HG03575 (cell line): ENCODE results near the gene IQCC.

Source experiments
- ATAC-seq: cut with Tn5 transposase; IDR thresholded peaks from one replicate; pipeline ENCODE4 v1.9.1; 2021; ENCODE audit not compliant: unreplicated experiment, insufficient number of reproducible peaks, low FRiP score; ENCODE audit errors: extremely low read depth

The IQCC gene

DNA sequence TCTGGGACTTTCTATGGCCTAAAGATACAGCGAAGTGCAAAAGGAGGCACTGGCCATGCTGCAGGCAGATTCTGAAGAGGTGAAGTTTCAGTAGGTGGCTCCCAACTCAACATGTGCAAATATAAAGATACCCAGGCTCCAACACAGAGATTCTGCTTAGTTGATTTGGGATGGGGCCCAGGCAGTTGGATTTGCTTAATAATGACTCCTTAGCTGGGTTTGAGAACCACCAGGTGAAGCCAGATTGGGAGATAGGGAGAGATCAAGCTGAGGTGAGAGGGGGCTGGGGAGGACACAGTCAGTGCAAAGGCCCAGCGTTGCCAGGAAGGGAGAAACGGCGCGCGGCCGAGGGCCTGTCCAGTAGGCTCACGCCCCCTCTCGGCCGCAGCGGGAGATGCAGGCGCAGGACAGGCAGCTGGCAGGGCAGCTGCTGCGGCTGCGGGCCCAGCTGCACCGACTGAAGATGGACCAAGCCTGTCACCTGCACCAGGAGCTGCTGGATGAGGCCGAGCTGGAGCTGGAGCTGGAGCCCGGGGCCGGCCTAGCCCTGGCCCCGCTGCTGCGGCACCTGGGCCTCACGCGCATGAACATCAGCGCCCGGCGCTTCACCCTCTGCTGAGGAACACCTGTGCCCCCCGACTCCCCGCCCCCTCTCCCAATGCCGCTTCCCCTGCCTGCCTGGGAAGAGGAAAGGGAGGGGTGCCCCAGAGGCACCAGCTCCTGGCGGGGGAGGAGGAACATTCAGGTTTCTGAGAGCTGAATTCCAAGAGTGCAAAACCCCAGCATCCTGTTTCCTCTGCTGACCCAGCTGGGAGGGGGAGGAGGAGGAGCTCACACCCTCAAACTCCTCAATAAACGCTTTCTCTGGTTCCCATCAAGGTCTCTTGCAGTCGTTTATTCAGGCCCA is 42.8 kb downstream of the IQCC start:
- no peak for ATAC-seq

DNA sequence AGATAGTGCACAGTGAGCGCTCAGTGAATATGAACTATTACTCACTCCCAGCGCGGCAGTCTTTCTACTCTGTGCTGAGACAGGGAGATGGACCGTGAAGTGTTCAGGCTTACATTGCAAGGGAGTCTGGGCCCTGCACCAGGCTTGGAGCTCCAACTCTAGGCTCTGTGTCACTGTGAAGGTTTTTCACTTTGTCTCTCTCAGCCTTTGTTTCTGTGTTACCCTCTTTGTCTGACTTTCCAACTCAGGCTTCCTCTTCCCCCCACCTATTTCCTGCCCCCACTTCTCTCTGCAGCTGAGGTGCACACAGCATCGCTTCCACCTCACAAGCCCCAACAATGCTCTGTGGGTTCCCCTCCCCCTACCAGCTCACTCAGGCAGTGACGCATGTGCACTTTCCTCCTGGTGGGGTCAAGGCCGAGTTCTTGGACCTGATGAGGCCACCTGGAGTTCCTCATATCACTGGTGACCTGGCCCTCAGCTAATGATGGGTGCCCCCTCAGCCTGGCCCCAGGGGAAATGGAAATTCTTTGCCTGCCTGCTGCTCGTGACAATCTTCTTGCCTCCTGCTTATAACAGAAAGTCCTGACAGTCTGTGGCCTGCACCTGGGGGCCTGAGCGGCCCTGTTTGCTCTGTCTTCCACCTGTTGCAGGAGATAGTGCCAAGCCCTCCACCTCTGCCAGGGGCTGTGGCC is 44.5 kb downstream of the IQCC start:
- ATAC-seq = no peak

DNA sequence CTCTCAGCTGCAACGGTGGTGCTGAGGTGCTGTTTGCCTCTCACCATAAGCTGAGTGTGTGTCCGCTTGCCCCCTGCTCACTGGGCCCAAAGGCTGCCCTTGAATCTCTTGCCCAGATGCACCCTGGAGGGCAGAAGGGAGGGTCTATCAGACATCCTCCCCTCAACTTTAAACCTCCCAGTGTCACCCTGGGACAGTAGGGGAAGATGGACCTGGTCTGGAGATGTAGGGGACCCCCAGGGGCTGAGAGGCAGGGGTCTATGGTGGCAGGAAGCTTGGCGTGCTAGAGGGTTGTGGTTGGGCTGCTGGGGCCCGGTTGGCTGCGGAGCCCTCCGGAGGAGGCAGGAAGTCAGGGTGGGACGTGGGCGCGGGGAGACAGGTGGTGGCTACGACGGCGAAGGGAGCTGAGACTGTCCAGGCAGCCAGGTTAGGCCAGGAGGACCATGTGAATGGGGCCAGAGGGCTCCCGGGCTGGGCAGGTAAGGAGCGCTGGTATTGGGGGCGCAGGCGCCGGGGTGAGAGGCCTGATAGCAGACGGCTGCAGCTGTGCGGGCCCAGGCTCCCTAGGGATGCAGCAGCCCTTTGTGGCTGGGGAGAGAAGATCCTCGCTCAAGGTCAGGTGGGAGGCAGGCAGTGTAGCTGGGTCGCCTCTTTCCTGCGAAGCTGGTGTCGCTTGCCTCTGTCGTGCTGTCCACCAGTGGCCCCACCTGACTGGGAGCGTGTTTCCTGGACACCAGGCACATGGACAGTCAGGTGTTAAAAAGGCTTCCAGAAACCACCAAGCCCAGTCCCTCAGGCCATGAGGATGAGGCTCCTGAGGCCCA is 45.6 kb downstream of the IQCC start, which contains the start of gene LCK:
Gene LCK, plus strand, starts transcription at position 373 of the 824 bp plus-strand sequence. CDS start 23,065 bp downstream, outside the sequence.
- no peak for ATAC-seq

DNA sequence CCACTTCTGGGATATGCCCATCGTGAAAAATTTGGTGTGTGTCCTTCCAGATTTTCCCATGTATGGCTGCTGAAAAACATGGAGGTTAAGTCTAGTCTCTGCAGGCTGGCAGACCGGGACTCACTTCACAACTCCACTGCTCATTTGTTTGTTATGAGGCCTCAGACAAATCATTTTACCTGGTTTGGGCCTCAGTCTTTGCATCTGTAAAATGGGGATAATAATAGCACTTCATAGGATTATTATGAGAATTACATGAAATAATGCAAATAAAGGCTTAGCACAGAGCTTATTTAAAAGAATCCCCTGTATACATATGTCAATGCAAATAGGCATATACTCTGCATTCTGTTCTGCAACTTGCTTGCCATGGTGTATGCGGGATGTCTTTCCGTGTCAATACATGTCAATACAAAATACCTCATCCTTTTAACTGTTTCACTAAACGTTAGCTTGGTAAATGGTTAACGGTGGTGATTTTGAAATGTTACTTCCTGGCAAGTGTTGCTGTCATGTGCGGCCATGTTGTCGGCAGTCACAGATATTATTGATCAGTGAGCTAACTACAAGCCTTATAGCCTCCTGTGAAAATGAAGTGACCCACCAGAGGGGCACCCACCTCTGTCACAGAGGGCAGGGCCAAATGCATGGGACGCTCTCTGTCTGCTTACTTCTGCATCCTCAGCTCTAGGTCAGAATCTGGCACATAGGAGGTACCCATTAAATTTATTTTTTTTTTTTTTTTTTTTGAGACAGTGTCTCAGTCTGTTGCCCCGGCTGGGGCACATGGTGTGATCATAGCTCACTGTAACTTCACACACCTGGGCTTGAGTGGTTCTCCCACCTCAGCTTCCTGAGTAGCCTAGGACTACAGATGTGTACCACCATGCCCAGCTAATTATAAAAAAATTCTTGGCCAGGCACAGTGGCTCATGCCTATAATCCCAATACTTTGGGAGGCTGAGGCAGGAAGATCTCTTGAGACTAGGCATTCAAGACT is 49.9 kb downstream of the IQCC start:
- no peak for ATAC-seq

DNA sequence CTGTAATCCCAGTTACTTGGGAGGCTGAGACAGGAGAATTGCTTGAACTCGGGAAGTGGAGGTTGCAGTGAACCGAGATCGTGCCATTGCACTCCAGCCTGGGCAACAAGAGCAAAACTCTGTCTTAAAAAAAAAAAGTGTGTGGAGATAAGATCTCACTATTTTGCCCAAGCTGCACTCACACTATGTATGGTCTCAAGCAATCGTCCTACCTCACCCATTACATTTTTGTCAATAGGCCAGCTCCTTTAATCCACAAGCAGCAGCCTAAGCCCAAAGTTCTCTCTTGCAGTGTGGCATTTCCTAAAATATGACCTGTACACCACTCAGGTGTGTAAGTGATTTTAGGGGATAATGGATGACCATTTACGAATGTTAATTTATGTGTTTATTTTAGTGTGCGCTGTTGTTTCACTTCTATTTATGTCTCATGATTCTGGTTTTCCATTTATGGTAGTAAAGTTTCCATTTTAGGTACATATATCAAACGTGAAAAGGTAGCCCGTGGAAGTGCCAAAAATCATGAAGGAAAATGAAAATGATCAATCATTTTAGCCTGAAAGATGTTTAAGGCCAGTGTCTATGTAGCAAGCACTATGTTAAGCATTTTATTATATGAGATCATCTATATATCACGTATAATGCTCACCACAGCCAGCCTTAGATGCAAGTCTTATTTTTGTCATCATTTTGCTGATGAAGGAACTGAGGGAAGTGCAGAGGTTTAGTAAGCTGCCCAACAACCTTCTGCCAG is 51.2 kb downstream of the IQCC start:
- ATAC-seq = no peak

DNA sequence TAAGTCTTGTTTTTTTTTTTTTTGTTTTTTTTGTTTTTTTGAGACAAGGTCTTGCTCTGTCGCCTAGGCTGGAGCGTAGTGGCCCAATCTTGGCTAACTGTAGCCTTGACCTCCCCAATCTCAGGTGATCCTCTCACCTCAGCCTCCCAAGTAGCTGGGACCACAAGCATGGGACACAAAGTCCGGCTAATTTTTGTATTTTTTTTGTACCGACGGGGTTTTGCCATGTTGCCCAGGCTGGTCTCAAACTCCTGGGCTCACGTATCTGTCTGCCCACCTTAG is 51.7 kb downstream of the IQCC start:
- ATAC-seq = no peak
